Esophagus squamous epithelium (tissue), 4 donors: ENCODE measurements around the gene LRRC3C.

Experiments
- CTCF ChIP-seq, 6 experiments: fragments of 450-650 bp in 4 of 6; fragments of 200-600 bp in 2 of 6; sonication (generic) in 2 of 6; IDR thresholded peaks; one replicate each; pipeline ENCODE4 v1.5.1; 2016 to 2019; ENCODE audit warnings: antibody characterized with exemption in 6 of 6, mild to moderate bottlenecking in 4 of 6, moderate library complexity in 4 of 6
- POLR2A ChIP-seq, 4 donors: fragments of 450-650 bp; IDR thresholded peaks; one replicate each; pipeline ENCODE4 v1.6.1; 2017; ENCODE audit warnings: antibody characterized with exemption in 4 of 4, mild to moderate bottlenecking in 4 of 4, moderate library complexity in 3 of 4

GRCh38 chr17:39970157-39970692 is 42.7 kb downstream of the LRRC3C start:
- TF ChIP-seq POLR2A (IDR thresholded peaks at IDR 0.05) (no peak), CTCF (IDR thresholded peaks at IDR 0.05) (no peak)
